Erythroblast (primary cell): ENCODE data around the gene WDR81.

Source experiments
- GATA1 ChIP-seq: IDR thresholded peaks from 2 replicates; pipeline ENCODE4 v1.6.1; 2011; ENCODE audit warnings: low read depth, mild to moderate bottlenecking, control low read depth, low read length, moderate library complexity
- POLR2A ChIP-seq: IDR thresholded peaks from 2 replicates; pipeline ENCODE4 v1.6.1; 2011; ENCODE audit warnings: mild to moderate bottlenecking, low read length

GRCh38 chr17:1755827-1756262, 31.3 kb downstream of the WDR81 start:
- no peak for TF ChIP-seq POLR2A
- TF ChIP-seq GATA1, result no peak
